ENCODE data around the gene TUBB. TPM values are rescaled to one million over a fixed set of nuclear protein-coding genes. Genes with fewer than 3 reads are reported as not detected.

Gene TUBB
- total RNA-seq, 4 donors from 2014 or later = 152 to 218 (median 207) TPM

DNA sequence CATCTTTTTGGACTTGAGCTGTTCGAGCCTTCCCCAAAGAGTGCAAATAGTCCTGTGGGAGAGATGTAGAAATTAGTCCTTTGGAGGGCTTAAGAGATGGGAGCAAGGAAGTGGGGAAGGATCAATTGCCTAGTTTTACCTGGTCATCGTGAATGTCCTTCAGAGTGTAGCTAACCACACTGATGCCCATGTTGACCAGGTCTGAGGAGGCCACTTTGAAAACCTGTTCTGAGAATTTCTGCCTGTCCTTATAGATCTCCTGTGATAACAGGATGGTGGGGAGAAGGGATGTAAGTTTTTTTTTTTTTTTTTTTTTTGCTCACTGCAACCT is 20.4 kb downstream of the TUBB start:
- WGBS, 2 donors = 96 to 98% methylated on average over 2 of the region's 2 CpGs
- no peak for DNase-seq (ENCODE audit: low spot score in 2 of 2)
- Histone ChIP-seq H3K36me3 (peaks cover 2 to 55% (median 12%) of the 10 kb centered on the region in 3 donors), H3K4me1 (peaks cover 0 to 72% (median 24%) of the 10 kb centered on the region in 4 donors), H3K27ac (peak overlapping the region in 2 of 4 donors; percentile 29 to 97), H3K4me3 (no peak overlapping the region), H3K9me3 (no peaks in the 10 kb centered on the region), H3K27me3 (no peaks in the 10 kb centered on the region)
- TF ChIP-seq EP300 (IDR thresholded peaks at IDR 0.05) (no peak), POLR2A (IDR thresholded peaks at IDR 0.05) (no peak)
- TF ChIP-seq, protein P1, sequence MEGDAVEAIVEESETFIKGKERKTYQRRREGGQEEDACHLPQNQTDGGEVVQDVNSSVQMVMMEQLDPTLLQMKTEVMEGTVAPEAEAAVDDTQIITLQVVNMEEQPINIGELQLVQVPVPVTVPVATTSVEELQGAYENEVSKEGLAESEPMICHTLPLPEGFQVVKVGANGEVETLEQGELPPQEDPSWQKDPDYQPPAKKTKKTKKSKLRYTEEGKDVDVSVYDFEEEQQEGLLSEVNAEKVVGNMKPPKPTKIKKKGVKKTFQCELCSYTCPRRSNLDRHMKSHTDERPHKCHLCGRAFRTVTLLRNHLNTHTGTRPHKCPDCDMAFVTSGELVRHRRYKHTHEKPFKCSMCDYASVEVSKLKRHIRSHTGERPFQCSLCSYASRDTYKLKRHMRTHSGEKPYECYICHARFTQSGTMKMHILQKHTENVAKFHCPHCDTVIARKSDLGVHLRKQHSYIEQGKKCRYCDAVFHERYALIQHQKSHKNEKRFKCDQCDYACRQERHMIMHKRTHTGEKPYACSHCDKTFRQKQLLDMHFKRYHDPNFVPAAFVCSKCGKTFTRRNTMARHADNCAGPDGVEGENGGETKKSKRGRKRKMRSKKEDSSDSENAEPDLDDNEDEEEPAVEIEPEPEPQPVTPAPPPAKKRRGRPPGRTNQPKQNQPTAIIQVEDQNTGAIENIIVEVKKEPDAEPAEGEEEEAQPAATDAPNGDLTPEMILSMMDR (IDR thresholded peaks at IDR 0.05) = no peak

DNA sequence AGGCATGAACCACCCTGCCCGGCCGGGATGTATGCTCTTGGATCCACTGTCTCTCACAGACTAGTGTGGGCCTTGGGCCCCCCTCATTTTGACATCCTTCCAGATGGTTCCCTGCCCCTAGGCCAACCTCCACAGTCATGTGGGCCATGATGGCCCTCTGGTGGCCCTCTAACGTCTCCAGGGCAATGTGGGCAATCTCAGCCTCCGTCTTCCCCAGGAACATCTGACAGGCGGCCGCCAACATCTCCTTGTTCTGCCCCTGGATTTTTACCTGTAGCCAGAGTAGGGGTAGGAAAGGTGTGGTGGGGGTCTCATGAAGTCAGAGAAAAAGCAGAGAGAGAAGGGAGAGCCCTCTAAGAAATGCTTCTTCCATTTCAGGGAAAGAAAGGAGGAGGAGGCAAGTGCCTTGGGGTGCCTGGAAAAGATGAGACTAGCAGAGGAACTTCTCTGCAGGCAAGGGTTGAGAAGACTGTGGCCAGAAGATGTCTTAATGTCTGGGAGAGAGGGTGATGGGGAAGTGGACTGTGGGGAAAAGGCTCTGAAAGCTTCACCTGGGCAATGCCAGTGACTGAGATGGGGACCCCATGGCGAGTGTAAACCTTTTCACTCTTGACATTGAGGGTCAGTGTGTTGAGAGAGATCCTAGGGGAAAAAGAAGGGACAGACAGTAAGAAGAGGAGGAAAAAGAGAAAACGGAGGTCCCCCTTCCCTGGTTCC is 21.1 kb downstream of the TUBB start:
- WGBS, 2 donors = 65 to 71% methylated on average over 8 of the region's 8 CpGs

DNA sequence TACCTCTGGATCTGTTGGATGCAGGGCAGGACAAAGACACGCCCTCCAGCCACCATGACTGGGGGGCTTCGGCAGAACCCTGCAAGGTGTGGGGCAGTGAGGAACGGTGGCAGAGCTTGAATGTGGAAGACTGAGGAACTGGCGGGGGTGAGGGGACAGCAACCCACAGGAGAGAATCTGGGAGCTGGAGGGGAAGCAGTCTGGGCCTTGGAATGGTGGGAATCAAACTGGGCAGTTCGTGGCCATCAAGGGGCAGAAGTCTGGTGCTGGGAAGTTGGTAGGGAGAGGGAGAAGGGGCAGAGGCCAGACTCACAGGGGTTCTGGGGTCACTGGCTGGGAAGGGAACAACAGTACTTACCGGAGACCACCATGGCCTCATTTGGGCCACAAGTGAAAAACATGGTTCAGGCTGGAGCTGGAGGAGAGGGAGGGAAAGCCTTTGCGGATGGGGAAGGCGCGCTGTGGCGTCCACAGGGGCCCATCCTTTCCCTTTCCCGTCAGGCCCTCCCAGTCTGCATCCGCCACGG is 21.7 kb downstream of the TUBB start:
- peaks cover 0 to 66% (median 24%) of the 10 kb centered on the region in 4 donors for H3K4me1 ChIP-seq
- DNase-seq (ENCODE audit: low spot score in 2 of 2) = no peak
- H3K4me3 ChIP-seq = peak overlapping the region; percentile 49 to 95 (median 82)
- TF ChIP-seq EP300 (IDR thresholded peaks at IDR 0.05) (no peak), POLR2A (IDR thresholded peaks at IDR 0.05) (no peak)
- TF ChIP-seq, protein P1 (IDR thresholded peaks at IDR 0.05) = no peak
- H3K36me3 ChIP-seq = peaks cover 0 to 42% (median 12%) of the 10 kb centered on the region in 3 donors
- H3K9me3 ChIP-seq = no peaks in the 10 kb centered on the region
- H3K27ac ChIP-seq = peak overlapping the region; percentile 49 to 98 (median 96)
- WGBS, 2 donors = 7 to 8% methylated on average over 13 of the region's 13 CpGs
- H3K27me3 ChIP-seq = no peaks in the 10 kb centered on the region

More for the DNA sequence above, 21.1 kb downstream of the TUBB start:
- H3K4me1 ChIP-seq = peaks cover 0 to 66% (median 24%) of the 10 kb centered on the region in 4 donors
- H3K9me3 ChIP-seq = no peaks in the 10 kb centered on the region
- H3K4me3 ChIP-seq = peak overlapping the region; percentile 49 to 95 (median 82)
- H3K36me3 ChIP-seq = peaks cover 0 to 48% (median 12%) of the 10 kb centered on the region in 3 donors
- H3K27ac ChIP-seq = peak overlapping the region; percentile 49 to 98 (median 96)
- no peak for TF ChIP-seq EP300 (IDR thresholded peaks at IDR 0.05)
- TF ChIP-seq POLR2A (IDR thresholded peaks at IDR 0.05) = no peak
- TF ChIP-seq, protein P1 (IDR thresholded peaks at IDR 0.05) = no peak
- no peaks in the 10 kb centered on the region for H3K27me3 ChIP-seq
- no peak for DNase-seq (ENCODE audit: low spot score in 2 of 2)

DNA sequence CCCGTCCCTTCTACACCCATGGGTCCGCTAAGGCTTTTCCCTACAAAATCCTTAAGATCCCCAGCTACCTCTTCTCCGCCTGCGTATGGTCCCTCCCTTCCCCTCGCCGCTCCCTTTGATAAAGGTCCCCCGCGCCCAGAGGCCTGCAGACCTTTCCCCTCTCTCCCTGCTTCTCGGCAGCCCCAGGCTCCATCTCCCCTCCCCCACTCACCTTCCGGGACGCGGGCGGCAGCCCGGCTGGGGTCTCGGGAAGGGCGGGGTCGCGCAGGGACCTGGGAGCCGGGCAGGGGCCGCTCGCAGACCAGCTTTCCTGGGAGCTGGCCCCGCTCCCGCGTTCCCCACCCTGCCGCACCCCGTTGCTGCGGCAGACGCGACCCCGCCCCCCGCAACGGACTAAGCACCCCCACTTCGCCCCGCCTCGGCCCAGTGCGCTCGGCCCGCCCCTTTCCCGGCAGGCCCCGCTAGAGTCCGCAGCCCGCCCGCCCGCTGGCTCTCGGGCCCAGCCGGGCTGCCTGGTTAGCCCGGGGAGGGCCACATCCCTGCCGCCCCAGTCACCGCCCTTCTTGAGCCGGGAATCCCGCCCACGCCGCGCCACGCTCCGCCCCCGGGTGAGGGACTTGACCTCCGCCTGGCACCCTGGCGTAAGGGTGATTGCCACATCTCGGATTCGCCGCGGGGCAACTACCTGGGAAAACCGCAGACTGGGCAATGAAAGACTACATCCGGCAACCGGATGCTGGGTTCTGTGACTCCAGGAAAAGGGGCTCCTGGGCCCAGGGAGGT is 22.4 kb downstream of the TUBB start, which contains the start of gene FLOT1:
FLOT1 (minus strand) TSS at position 372 of the 783 bp plus-strand sequence. CDS start 498 bp downstream, outside the sequence.
- peak; percentile 94 for DNase-seq (ENCODE audit: low spot score in 2 of 2)
- TF ChIP-seq POLR2A (IDR thresholded peaks at IDR 0.05) (peak; percentile 21 to 48), EP300 (IDR thresholded peaks at IDR 0.05) (peak; percentile 17 to 89)
- TF ChIP-seq, protein P1 (IDR thresholded peaks at IDR 0.05) = no peak
- Histone ChIP-seq H3K4me1 (peaks cover 0 to 66% (median 24%) of the 10 kb centered on the region in 4 donors), H3K4me3 (peak within 1 kb of the TSS; percentile 49 to 95 (median 82)), H3K27ac (peak within 1 kb of the TSS; percentile 49 to 98 (median 96)), H3K36me3 (peaks cover 0 to 35% (median 12%) of the 10 kb centered on the region in 3 donors), H3K27me3 (no peaks in the 10 kb centered on the region), H3K9me3 (no peaks in the 10 kb centered on the region)
- 0% methylated on average over 19 to 35 of the region's 66 CpGs for WGBS, 2 donors
